Muscle of leg (tissue), 11 donors: ENCODE measurements around the gene CAMTA1. TPM values are rescaled to one million over a fixed set of nuclear protein-coding genes. Genes with fewer than 3 reads are reported as not detected.

ENCODE experiments used
- DNase-seq: peaks from one replicate; pipeline ENCODE4 v3.0.0; 2013
- H3K27ac ChIP-seq: one replicate; pipeline ENCODE4 v1.5.1; 2013; ENCODE audit warnings: mild to moderate bottlenecking, low read length, control low read depth
- H3K27me3 ChIP-seq: one replicate; pipeline ENCODE4 v1.6.1; 2013; ENCODE audit warnings: low read length; ENCODE audit not compliant: control insufficient read depth, insufficient read depth
- H3K36me3 ChIP-seq: one replicate; pipeline ENCODE4 v1.6.1; 2013; ENCODE audit warnings: low read length; ENCODE audit not compliant: control insufficient read depth, insufficient read depth
- H3K4me1 ChIP-seq: one replicate; pipeline ENCODE4 v1.6.1; 2013; ENCODE audit warnings: low read length; ENCODE audit not compliant: control insufficient read depth, insufficient read depth
- H3K4me3 ChIP-seq: one replicate; pipeline ENCODE4 v1.5.1; 2013; ENCODE audit warnings: low read length, control low read depth
- H3K9me3 ChIP-seq: replicated peaks from 2 replicates; pipeline ENCODE4 v1.6.1; 2013; ENCODE audit warnings: low read depth, low read length; ENCODE audit not compliant: control insufficient read depth
- WGBS: methylation state at CpG from one replicate; pipeline ENCODE4 v1.1.5; 2013; ENCODE audit warnings: missing lambda C conversion rate; ENCODE audit not compliant: insufficient coverage; 5-methylcytosine and 5-hydroxymethylcytosine counted together
- polyA plus RNA-seq, 8 donors: library from polyadenylated mRNA; unstranded; fragments of 120-200 nt; gene quantifications; one replicate each; pipeline versions ENCODE4 v1.2.1 to v1.2.3, GENCODE V29; 2013; ENCODE audit warnings: inconsistent platforms in 1 of 8, low replicate concordance in 1 of 8; ENCODE audit not compliant: insufficient read length in 8 of 8, insufficient read depth in 1 of 8
- total RNA-seq: library from RNA; stranded (reverse); fragments of 120-200 nt; gene quantifications from one replicate; pipeline ENCODE4 v1.2.4, GENCODE V29; 2013

The CAMTA1 gene
- total and polyA plus RNA-seq, 9 donors: 36.4 to 56.4 (median 47.7) TPM

DNA sequence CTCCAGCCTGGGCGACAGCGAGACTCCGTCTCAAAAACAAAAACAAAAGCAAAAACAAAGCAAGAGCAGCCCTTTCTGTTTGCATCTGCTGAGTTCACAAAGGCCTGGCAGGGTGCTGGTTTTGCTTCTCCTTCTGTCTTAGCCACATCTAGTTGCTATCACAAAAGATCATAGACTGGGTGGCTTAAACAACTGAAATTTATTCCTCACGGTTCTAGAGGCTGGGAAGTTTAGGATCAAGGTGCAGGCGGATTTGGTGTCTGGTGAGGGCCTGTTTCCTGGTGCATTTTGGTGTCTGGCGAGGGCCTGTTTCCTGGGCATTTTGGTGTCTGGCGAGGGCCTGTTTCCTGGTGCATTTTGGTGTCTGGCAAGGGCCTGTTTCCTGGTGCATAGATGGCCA lies 471.3 kb downstream of the CAMTA1 start:
- no peak overlapping the region for H3K27ac ChIP-seq
- H3K9me3 ChIP-seq: no peaks in the 10 kb centered on the region
- 79% methylated on average over 5 of the region's 7 CpGs for WGBS
- no peaks in the 10 kb centered on the region for H3K36me3 ChIP-seq
- H3K27me3 ChIP-seq: no peaks in the 10 kb centered on the region
- no peaks in the 10 kb centered on the region for H3K4me1 ChIP-seq
- no peak overlapping the region for H3K4me3 ChIP-seq
- DNase-seq: no peak

DNA sequence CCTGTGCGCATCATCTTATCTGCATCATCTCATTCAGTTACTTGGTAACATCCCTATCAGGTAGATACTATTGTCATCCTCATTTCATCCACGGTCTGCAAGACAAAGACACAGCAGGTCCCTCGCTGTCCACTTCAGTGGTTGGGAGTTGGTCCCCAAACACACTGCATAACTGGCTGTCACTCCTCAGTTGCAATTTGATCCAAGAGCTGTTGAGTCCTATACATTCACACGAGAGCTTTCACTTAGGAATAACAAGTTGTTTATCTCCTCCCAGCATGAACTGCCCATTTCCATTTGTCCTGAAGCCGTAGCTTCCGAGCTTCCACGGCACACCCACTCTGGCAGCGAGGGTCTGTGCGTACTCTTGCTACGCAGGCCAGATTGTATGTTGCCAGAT lies 472.0 kb downstream of the CAMTA1 start:
- Histone ChIP-seq H3K27me3 (no peaks in the 10 kb centered on the region), H3K9me3 (no peaks in the 10 kb centered on the region), H3K27ac (no peak overlapping the region), H3K4me1 (no peaks in the 10 kb centered on the region), H3K4me3 (no peak overlapping the region), H3K36me3 (no peaks in the 10 kb centered on the region)
- WGBS: 62% methylated on average over 3 of the region's 10 CpGs
- no peak for DNase-seq

DNA sequence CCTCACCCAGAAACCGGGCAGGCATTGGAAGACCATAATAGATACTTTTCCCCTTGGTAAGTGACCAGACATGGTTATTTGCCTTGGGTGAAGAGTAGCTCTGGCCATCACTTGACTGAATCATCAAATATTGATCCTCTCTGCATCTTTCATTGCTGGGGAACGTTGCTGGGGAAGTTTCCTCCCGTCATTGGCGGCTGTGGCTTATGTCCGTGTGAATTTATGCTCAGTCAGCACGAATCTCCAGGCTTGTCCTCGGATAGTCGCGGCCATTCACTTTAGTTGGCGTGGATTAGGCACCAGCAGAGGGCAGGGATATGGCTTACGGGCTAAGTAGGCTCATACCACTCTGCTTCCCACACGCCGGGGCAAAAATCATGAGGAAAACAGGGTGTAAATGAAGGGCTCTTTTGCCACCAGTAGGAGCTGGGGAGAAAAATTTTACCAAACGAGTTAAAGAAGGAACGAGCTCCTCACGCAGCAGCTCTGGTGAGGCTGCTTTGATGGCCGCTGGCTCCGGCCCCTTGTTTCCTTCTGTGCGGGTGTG lies 473.4 kb downstream of the CAMTA1 start:
- 81% methylated on average over 17 of the region's 19 CpGs for WGBS
- Histone ChIP-seq H3K27ac (no peak overlapping the region), H3K27me3 (no peaks in the 10 kb centered on the region), H3K36me3 (no peaks in the 10 kb centered on the region), H3K4me1 (peaks cover 2% of the 10 kb centered on the region), H3K4me3 (no peak overlapping the region), H3K9me3 (no peaks in the 10 kb centered on the region)
- DNase-seq: no peak

DNA sequence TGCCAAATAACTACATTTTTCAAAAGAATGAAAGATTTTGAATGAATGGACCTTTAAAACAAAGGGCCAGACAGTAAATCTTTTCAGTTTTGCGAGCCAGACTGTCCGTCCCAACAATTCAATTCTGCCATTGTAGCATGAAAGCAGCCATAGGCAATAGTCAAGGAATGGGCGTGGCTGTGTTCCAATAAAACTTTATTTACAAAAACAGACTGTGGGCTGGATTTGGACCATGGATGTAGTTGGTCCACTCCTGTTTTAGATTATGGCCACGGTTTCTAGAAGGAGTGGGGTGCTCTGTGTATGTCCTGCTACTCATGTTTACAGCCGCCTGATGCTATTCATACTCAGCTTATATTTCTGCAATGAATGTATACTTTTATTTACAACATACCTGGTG lies 474.7 kb downstream of the CAMTA1 start:
- H3K9me3 ChIP-seq: no peaks in the 10 kb centered on the region
- no peak overlapping the region for H3K4me3 ChIP-seq
- H3K27me3 ChIP-seq: no peaks in the 10 kb centered on the region
- peaks cover 9% of the 10 kb centered on the region for H3K4me1 ChIP-seq
- no peak overlapping the region for H3K27ac ChIP-seq
- no CpG with 5 or more reads among the region's 5 CpGs for WGBS
- H3K36me3 ChIP-seq: no peaks in the 10 kb centered on the region
- no peak for DNase-seq

DNA sequence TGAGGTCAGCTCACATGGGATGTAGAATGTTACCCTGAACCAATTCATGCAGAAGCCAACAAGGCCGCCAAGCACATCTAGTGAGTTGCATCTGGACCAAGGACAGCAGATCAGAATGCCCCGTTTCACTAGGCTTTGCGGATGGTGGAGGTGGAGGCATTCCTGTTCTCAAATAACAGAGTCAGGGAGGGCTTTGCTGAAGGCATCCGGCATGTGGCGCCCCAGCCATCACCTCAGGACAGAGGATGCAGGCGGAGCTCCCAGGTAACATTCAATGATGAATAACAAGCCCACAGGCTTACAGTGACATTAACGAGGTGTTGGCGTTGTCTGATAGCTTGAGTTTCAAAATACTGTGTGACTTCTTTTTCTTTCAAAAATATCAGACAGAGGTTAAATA lies 476.2 kb downstream of the CAMTA1 start:
- no peak overlapping the region for H3K27ac ChIP-seq
- no peak overlapping the region for H3K4me3 ChIP-seq
- whole genome bisulfite sequencing: 67% methylated on average over 6 of the region's 8 CpGs
- H3K27me3 ChIP-seq: no peaks in the 10 kb centered on the region
- no peaks in the 10 kb centered on the region for H3K9me3 ChIP-seq
- H3K36me3 ChIP-seq: no peaks in the 10 kb centered on the region
- peaks cover 12% of the 10 kb centered on the region for H3K4me1 ChIP-seq
- DNase-seq: no peak

DNA sequence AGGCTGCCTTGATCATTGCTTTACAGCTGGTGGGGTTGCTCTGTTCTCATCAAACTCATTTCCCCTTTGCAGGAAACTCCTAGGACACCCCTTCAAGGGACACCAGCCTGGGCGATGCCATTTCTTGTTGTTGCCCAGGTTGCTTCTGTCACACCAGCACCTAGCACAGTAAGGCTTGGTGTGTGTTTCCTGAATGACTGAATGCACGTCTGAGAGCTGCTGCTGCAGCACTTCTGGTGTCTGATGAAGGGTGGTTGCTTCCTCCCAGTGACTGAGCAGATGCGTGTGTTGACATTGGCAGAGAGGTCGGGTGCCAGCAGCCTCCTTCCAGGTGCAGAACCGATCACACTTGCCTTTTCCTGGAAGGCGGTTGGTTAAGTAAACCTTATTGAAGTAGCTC lies 477.4 kb downstream of the CAMTA1 start:
- H3K9me3 ChIP-seq: no peaks in the 10 kb centered on the region
- 20% methylated on average over 1 of the region's 6 CpGs for WGBS
- H3K27ac ChIP-seq: no peak overlapping the region
- H3K4me3 ChIP-seq: no peak overlapping the region
- H3K4me1 ChIP-seq: peaks cover 12% of the 10 kb centered on the region
- no peaks in the 10 kb centered on the region for H3K36me3 ChIP-seq
- H3K27me3 ChIP-seq: no peaks in the 10 kb centered on the region
- no peak for DNase-seq

DNA sequence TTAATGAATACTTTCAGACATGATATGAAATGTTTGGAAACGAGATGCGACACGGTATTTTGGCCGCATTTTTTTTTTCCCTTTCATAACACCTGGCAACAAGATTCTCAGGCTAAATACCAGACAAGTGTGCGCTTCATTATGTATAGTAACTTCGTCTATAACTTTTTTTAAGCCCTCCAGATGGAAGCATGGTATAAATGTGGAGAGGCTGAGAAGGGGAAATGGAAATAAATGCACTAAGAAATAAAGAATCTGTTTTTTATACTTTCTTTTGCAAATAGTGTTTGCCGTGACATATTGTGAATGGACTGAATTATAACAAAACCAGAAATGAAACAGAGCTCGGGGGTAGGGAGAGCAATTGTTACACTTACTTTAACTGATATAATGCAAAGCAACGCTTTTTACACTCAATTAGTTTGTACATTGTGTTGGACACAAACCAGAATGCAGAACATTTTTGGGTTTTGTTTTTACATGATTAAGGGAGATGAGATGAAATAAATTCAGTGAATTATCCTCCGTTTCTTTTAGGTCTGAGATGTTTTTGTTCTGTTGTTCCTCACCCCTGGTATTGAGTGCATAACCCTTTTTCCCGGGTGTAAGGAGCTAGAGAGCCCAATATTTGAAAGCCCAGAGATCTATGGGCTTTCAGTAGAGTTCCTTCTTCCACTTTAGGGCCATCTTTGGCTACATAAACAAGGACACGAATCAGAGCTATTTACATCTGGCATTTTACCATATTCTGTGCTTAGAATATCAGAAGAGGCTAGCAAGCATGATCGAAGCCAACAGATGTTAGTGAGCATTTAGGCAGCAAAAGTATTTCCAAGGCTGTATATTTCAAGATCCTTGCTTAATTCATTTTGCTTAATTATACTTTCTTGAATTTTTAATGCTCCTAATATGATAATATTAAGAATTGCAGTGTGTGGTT lies 478.0 kb downstream of the CAMTA1 start:
- DNase-seq: peak; percentile 49
- Histone ChIP-seq H3K36me3 (no peaks in the 10 kb centered on the region), H3K4me3 (no peak overlapping the region), H3K9me3 (no peaks in the 10 kb centered on the region), H3K4me1 (peaks cover 12% of the 10 kb centered on the region), H3K27me3 (no peaks in the 10 kb centered on the region), H3K27ac (no peak overlapping the region)
- WGBS: no CpG with 5 or more reads among the region's 13 CpGs

DNA sequence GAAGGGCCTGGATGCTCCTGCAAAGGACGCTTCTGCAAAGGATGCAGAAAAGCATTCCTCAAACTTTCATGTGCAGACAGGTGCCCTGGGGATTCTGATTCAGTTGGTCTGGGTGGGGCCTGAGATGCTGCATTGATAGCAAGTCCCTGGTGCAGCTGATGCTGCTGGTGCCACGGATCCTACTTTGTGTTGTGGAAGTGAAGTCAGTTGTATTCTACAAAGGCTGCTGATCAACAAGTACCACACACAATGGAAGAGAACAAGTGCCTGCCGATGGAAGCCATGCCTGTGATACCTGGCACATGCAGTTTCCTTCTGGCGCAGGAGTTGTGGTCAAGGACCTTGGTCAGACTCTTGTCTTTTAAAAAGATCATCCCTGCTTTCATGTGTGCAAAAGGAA lies 478.8 kb downstream of the CAMTA1 start:
- no peak for DNase-seq
- Histone ChIP-seq H3K27me3 (no peaks in the 10 kb centered on the region), H3K4me3 (no peak overlapping the region), H3K4me1 (peaks cover 12% of the 10 kb centered on the region), H3K9me3 (peaks cover 3% of the 10 kb centered on the region), H3K27ac (no peak overlapping the region), H3K36me3 (no peaks in the 10 kb centered on the region)
- 100% methylated on average over 1 of the region's 4 CpGs for WGBS

DNA sequence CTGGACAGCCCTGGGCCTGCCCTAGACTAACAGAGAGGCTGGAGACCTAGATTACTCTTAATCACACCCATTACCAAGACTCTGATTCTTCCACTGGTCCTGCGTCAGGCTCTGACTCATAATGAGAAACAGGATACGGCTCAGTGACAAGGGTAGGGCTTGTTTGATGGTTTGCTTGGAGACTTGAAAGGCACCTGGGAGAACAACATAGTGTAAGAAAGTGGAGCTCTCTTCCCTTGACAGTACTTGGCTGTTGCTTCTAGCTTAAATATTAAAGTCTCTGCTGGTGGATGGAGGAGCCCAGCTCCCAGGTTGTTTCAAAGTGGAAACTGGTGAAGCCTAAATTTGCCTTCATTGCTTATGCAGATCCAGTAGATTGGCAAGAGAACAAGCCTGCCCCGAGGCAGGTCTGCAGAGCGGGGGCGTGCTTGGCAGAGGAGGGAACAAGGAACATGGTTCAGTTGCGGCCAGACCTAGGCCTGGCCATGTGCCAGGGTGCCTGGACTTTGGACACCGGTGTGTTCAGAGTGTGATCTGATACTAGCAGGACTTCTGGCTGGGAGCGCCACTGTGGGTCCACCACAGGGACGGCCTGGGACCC lies 480.6 kb downstream of the CAMTA1 start:
- no peak overlapping the region for H3K4me3 ChIP-seq
- H3K27me3 ChIP-seq: no peaks in the 10 kb centered on the region
- DNase-seq: peak; percentile 5
- WGBS: 44% methylated on average over 5 of the region's 9 CpGs
- H3K9me3 ChIP-seq: peaks cover 7% of the 10 kb centered on the region
- H3K4me1 ChIP-seq: peaks cover 12% of the 10 kb centered on the region
- no peaks in the 10 kb centered on the region for H3K36me3 ChIP-seq
- no peak overlapping the region for H3K27ac ChIP-seq

DNA sequence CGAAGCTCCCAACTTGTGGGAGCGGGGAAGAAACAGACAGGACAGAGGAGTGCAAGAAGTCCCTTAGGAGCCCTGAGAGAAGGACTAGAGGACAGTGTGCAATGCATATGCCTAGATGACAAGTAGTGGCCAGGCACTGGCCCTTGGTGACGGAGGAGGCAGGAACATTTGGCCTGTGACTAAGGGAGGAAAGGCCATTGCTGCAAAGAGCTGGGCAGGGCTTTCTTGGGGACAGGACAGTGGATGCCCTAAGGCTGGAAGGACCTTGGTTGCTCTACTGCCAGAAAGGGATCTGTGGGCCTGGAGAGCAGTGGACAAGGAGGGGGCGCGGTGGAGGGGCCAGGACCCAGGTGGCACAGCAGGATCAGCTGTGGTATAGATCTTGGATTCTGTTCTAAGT lies 481.3 kb downstream of the CAMTA1 start:
- WGBS: 79% methylated on average over 4 of the region's 5 CpGs
- peaks cover 12% of the 10 kb centered on the region for H3K4me1 ChIP-seq
- H3K36me3 ChIP-seq: no peaks in the 10 kb centered on the region
- H3K27ac ChIP-seq: no peak overlapping the region
- no peak for DNase-seq
- no peak overlapping the region for H3K4me3 ChIP-seq
- no peaks in the 10 kb centered on the region for H3K27me3 ChIP-seq
- H3K9me3 ChIP-seq: peaks cover 7% of the 10 kb centered on the region
